Right atrium auricular region (tissue), 2 donors: ENCODE results near the gene LRSAM1. TPM values are rescaled to one million over a fixed set of nuclear protein-coding genes. Genes with fewer than 3 reads are reported as not detected.

Source experiments
- DNase-seq: peaks from one replicate; pipeline ENCODE4 v3.0.0-alpha.2; 2019; ENCODE audit warnings: low spot score
- H3K27ac ChIP-seq, 2 donors: fragments of 200-600 bp; sonication (generic); 1 replicate in 1 of 2; 2 replicates in 1 of 2; pipeline ENCODE4 v1.5.1; 2016 to 2019
- H3K27me3 ChIP-seq, 2 donors: fragments of 200-600 bp; sonication (generic); one replicate each; pipeline versions ENCODE4 v1.5.1 to v1.6.0; 2017 to 2019
- H3K36me3 ChIP-seq: fragments of 200-600 bp; sonication (generic); one replicate; pipeline ENCODE4 v1.5.1; 2016
- H3K4me1 ChIP-seq, 2 donors: fragments of 200-600 bp; sonication (generic); one replicate each; pipeline versions ENCODE4 v1.5.1 to v1.6.0; 2017 to 2019
- H3K4me3 ChIP-seq, 2 donors: fragments of 200-600 bp; sonication (generic); 1 replicate in 1 of 2; 2 replicates in 1 of 2; pipeline ENCODE4 v1.5.1; 2017 to 2019; ENCODE audit warnings: mild to moderate bottlenecking in 1 of 2, moderate library complexity in 1 of 2
- H3K9me3 ChIP-seq, 2 donors: fragments of 200-600 bp; sonication (generic); one replicate each; pipeline ENCODE4 v1.5.1; 2019
- CTCF ChIP-seq, 2 donors: fragments of 200-600 bp; sonication (generic); IDR thresholded peaks; one replicate each; pipeline ENCODE4 v1.5.1; 2019; ENCODE audit warnings: antibody characterized with exemption in 2 of 2
- total RNA-seq, 2 donors: library from RNA; depleted of rRNA; stranded (reverse); fragments of >200 nt; gene quantifications; one replicate each; pipeline ENCODE4 v1.1.0, GENCODE V29; 2016

The LRSAM1 gene
- total RNA-seq, 2 donors from 2014 or later, result 12.0 to 23.1 TPM

- Histone ChIP-seq H3K27me3 (no peaks in the 10 kb centered on the region), H3K27ac (peak overlapping the region; percentile 82 to 88), H3K4me3 (no peak overlapping the region), H3K9me3 (no peaks in the 10 kb centered on the region), H3K4me1 (peaks cover 0 to 33% of the 10 kb centered on the region in 2 donors), H3K36me3 (peaks cover 46% of the 10 kb centered on the region)
- DNase-seq, result no peak
- no peak for TF ChIP-seq CTCF (IDR thresholded peaks at IDR 0.05)
Measured at GRCh38 chr9:127495884-127496555, 44.7 kb downstream of the LRSAM1 start.

GRCh38 chr9:127496974-127497373, 45.7 kb downstream of the LRSAM1 start:
- H3K4me3 ChIP-seq, result no peak overlapping the region
- DNase-seq, result no peak
- H3K36me3 ChIP-seq, result peaks cover 37% of the 10 kb centered on the region
- H3K27me3 ChIP-seq, result no peaks in the 10 kb centered on the region
- TF ChIP-seq CTCF (IDR thresholded peaks at IDR 0.05), result no peak
- no peaks in the 10 kb centered on the region for H3K9me3 ChIP-seq
- H3K4me1 ChIP-seq, result peaks cover 0 to 33% of the 10 kb centered on the region in 2 donors
- H3K27ac ChIP-seq, result no peak overlapping the region

DNA sequence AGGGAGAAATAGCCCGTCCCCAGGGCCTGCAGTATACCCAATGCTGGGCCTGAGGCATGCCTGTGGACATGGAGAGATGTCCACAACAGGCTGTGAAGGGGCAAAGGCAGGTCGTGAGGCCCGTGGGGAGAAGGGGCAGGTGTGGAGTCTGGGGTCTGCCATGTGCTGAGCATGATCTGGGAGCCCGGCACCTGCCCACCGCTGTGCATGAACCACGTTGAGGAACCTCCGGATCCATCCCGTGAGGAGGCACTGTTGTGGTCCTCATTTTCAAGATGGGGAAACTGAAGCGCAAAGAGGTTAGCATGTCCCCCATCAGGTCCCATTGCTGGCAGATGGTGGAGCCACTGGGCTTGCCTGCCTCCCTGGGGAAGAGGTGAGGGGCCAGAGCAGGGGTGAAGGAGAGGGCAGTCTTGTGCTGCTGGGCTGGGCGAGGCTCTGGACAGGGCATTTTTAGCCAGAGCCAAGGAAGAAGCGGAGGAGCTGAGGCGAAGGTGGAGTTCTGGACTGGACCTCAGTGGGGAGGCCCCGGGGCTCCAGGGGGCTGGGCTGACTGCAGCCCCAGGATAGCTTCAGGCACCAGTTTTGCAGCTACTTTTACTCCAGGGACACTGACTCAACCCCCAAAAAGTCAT, 46.5 kb downstream of the LRSAM1 start:
- Histone ChIP-seq H3K4me3 (no peak overlapping the region), H3K4me1 (peaks cover 0 to 29% of the 10 kb centered on the region in 2 donors), H3K9me3 (no peaks in the 10 kb centered on the region), H3K27me3 (no peaks in the 10 kb centered on the region), H3K27ac (no peak overlapping the region), H3K36me3 (peaks cover 31% of the 10 kb centered on the region)
- TF ChIP-seq CTCF (IDR thresholded peaks at IDR 0.05), result no peak
- DNase-seq, result no peak

GRCh38 chr9:127498298-127498697, 47.0 kb downstream of the LRSAM1 start:
- Histone ChIP-seq H3K4me1 (peaks cover 0 to 24% of the 10 kb centered on the region in 2 donors), H3K4me3 (no peak overlapping the region), H3K27ac (no peak overlapping the region), H3K27me3 (no peaks in the 10 kb centered on the region), H3K9me3 (no peaks in the 10 kb centered on the region), H3K36me3 (peaks cover 31% of the 10 kb centered on the region)
- TF ChIP-seq CTCF (IDR thresholded peaks at IDR 0.05), result no peak
- DNase-seq, result no peak

GRCh38 chr9:127500399-127500798, 49.1 kb downstream of the LRSAM1 start:
- H3K4me3 ChIP-seq, result no peak overlapping the region
- peaks cover 47% of the 10 kb centered on the region for H3K36me3 ChIP-seq
- TF ChIP-seq CTCF (IDR thresholded peaks at IDR 0.05), result no peak
- no peak overlapping the region for H3K27ac ChIP-seq
- no peaks in the 10 kb centered on the region for H3K9me3 ChIP-seq
- peaks cover 0 to 3% of the 10 kb centered on the region in 2 donors for H3K4me1 ChIP-seq
- DNase-seq, result no peak
- no peaks in the 10 kb centered on the region for H3K27me3 ChIP-seq
